ENCODE results near the gene PPP1R37. TPM values are rescaled to one million over a fixed set of nuclear protein-coding genes. Genes with fewer than 3 reads are reported as not detected.

The PPP1R37 gene, protein sequence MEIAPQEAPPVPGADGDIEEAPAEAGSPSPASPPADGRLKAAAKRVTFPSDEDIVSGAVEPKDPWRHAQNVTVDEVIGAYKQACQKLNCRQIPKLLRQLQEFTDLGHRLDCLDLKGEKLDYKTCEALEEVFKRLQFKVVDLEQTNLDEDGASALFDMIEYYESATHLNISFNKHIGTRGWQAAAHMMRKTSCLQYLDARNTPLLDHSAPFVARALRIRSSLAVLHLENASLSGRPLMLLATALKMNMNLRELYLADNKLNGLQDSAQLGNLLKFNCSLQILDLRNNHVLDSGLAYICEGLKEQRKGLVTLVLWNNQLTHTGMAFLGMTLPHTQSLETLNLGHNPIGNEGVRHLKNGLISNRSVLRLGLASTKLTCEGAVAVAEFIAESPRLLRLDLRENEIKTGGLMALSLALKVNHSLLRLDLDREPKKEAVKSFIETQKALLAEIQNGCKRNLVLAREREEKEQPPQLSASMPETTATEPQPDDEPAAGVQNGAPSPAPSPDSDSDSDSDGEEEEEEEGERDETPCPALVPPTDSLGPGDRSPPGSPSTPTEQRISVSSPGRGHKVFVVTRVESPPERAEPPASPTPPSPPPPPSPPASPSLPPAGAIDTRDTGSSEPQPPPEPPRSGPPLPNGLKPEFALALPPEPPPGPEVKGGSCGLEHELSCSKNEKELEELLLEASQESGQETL
- 34.6 and 38.4 TPM in 2 replicates for total RNA-seq (2014; rRNA removed; shearing (Covaris generic))

GRCh38 chr19:45092747-45093678 lies at the start of gene PPP1R37:
TSS of gene PPP1R37 (plus strand) at chr19:45093179. CDS start at chr19:45093326, 147 bp downstream.
- Histone ChIP-seq H3K9me3 (replicated peaks) (no peaks in the 10 kb centered on the region), H3K27ac (peak within 1 kb of the TSS; percentile 95), H3K36me3 (peaks cover 39% of the 10 kb centered on the region), H3K4me3 (peak within 1 kb of the TSS; percentile 91), H3K4me1 (replicated peaks) (peaks cover 21% of the 10 kb centered on the region), H3K27me3 (replicated peaks) (no peaks in the 10 kb centered on the region)
- DNase-seq (ENCODE audit: low read depth in 1 of 2, low spot score in 2 of 2) = peak; percentile 96

GRCh38 chr19:45045671-45046353 lies 47.2 kb upstream of the PPP1R37 start:
- Histone ChIP-seq H3K27me3 (replicated peaks) (no peaks in the 10 kb centered on the region), H3K27ac (no peak overlapping the region), H3K4me3 (no peak overlapping the region), H3K9me3 (replicated peaks) (no peaks in the 10 kb centered on the region), H3K36me3 (peaks cover 68% of the 10 kb centered on the region), H3K4me1 (replicated peaks) (no peaks in the 10 kb centered on the region)
- no peak for DNase-seq (ENCODE audit: low read depth in 1 of 2, low spot score in 2 of 2)

- Histone ChIP-seq H3K4me3 (no peak overlapping the region), H3K36me3 (peaks cover 64% of the 10 kb centered on the region), H3K9me3 (replicated peaks) (no peaks in the 10 kb centered on the region)
Observed at GRCh38 chr19:45046355-45046754, 46.6 kb upstream of the PPP1R37 start.

DNA sequence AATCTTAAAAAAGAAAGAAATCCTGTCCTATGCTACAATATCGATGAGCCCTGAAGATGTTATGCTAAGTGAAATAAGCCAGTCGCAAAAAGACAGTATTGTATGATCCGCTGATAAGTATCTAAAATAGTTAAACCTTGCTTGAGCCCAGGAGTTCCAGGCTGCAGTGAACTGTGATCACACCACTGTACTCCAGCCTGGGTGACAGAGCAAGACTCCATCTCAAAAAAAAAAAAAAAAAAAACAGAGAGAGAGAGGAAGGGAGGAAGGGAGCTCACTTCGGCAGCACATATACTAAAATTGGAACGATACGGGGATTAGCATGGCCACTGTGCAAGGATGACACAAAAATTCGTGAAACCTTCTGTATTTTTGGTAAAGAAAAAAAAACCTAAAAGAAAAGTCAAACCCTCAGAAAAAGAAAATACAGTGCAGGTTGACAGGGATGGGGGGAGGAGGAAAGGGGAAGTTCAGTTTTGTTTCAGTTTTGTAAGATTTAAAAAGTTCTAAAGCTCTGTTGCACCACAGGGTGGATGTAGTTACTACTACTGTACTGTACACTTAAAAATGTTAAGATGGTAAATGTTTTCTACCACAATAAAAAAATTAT lies 45.7 kb upstream of the PPP1R37 start:
- Histone ChIP-seq H3K36me3 (peaks cover 61% of the 10 kb centered on the region), H3K27ac (no peak overlapping the region), H3K9me3 (replicated peaks) (no peaks in the 10 kb centered on the region), H3K4me3 (no peak overlapping the region), H3K27me3 (replicated peaks) (no peaks in the 10 kb centered on the region), H3K4me1 (replicated peaks) (no peaks in the 10 kb centered on the region)
- no peak for DNase-seq (ENCODE audit: low read depth in 1 of 2, low spot score in 2 of 2)

More at GRCh38 chr19:45046355-45046754, 46.6 kb upstream of the PPP1R37 start:
- Histone ChIP-seq H3K4me1 (replicated peaks) (no peaks in the 10 kb centered on the region), H3K27ac (no peak overlapping the region), H3K27me3 (replicated peaks) (no peaks in the 10 kb centered on the region)
- no peak for DNase-seq (ENCODE audit: low read depth in 1 of 2, low spot score in 2 of 2)

DNA sequence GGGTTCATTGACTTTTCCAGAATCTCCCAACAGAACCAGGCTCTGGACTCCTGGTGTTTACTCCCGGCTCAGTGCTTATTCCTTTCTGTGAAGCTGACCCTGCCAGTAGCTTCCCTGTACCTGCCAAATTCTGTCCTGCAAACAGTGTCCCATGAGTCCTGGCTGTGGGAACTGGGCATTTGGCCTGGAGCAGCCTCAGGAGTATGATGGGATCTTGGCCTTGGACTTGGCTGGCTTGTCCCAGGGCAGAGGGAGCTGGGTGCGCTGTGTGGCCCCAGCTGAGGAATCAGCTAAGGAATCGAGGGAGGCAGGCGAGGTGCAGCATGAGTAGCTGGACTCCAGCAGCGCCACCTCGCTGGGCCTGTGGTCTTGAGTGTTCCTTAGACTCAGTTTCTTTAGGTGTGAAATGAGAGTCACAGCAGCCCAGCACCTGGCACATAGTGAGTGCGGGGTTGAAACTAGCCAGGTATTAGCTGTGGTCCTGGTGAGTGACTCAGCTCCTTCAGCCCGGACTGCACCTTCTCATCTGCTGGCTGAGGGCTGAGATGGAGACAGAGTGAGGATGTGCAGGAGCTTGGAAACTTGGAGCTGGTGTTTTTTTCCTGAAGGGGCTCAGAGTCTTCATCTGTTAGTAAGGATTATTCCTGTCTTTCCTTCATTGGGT lies 43.8 kb upstream of the PPP1R37 start:
- Histone ChIP-seq H3K27ac (no peak overlapping the region), H3K9me3 (replicated peaks) (no peaks in the 10 kb centered on the region), H3K4me3 (no peak overlapping the region), H3K36me3 (peaks cover 65% of the 10 kb centered on the region), H3K27me3 (replicated peaks) (no peaks in the 10 kb centered on the region), H3K4me1 (replicated peaks) (no peaks in the 10 kb centered on the region)
- no peak for DNase-seq (ENCODE audit: low read depth in 1 of 2, low spot score in 2 of 2)

DNA sequence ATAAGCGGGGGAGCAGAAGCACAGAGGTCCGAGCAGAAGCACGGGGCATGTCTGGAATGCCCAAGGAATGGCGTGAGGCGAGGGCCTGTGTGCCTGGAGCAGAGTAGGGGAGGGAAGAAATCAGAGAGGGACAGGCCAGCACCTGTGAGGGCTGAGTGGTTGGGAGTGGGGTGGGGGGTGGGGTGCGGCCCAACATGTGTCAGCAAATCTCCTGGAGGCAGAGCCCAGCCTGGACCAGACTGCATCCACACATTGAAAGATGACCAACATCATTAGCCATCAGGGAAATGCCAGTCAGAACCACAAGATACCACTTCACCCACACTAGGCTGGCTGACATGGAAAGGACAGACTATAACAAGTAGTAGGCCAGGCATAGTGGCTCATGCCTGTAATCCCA lies 42.9 kb upstream of the PPP1R37 start:
- no peak overlapping the region for H3K4me3 ChIP-seq
- H3K9me3 ChIP-seq (replicated peaks) = no peaks in the 10 kb centered on the region
- peaks cover 65% of the 10 kb centered on the region for H3K36me3 ChIP-seq
- no peak overlapping the region for H3K27ac ChIP-seq
- no peaks in the 10 kb centered on the region for H3K27me3 ChIP-seq (replicated peaks)
- no peak for DNase-seq (ENCODE audit: low read depth in 1 of 2, low spot score in 2 of 2)
- no peaks in the 10 kb centered on the region for H3K4me1 ChIP-seq (replicated peaks)

- Histone ChIP-seq H3K27ac (no peak overlapping the region), H3K4me1 (replicated peaks) (no peaks in the 10 kb centered on the region), H3K36me3 (peaks cover 65% of the 10 kb centered on the region), H3K4me3 (no peak overlapping the region), H3K9me3 (replicated peaks) (no peaks in the 10 kb centered on the region), H3K27me3 (replicated peaks) (no peaks in the 10 kb centered on the region)
- DNase-seq (ENCODE audit: low read depth in 1 of 2, low spot score in 2 of 2) = no peak
Observed at GRCh38 chr19:45051929-45052579, 40.9 kb upstream of the PPP1R37 start.

- H3K27me3 ChIP-seq (replicated peaks) = no peaks in the 10 kb centered on the region
- no peak overlapping the region for H3K4me3 ChIP-seq
- DNase-seq (ENCODE audit: low read depth in 1 of 2, low spot score in 2 of 2) = no peak
- H3K9me3 ChIP-seq (replicated peaks) = no peaks in the 10 kb centered on the region
- no peak overlapping the region for H3K27ac ChIP-seq
- H3K36me3 ChIP-seq = peaks cover 99% of the 10 kb centered on the region
- H3K4me1 ChIP-seq (replicated peaks) = no peaks in the 10 kb centered on the region; the same call in 1 of the 2 replicates
Observed at GRCh38 chr19:45056831-45057230, 36.1 kb upstream of the PPP1R37 start.

GRCh38 chr19:45057444-45057843 lies 35.5 kb upstream of the PPP1R37 start:
- no peak overlapping the region for H3K4me3 ChIP-seq
- H3K4me1 ChIP-seq (replicated peaks) = no peaks in the 10 kb centered on the region; the same call in 1 of the 2 replicates
- peaks cover 100% of the 10 kb centered on the region for H3K36me3 ChIP-seq
- no peaks in the 10 kb centered on the region for H3K27me3 ChIP-seq (replicated peaks)
- no peak overlapping the region for H3K27ac ChIP-seq
- H3K9me3 ChIP-seq (replicated peaks) = no peaks in the 10 kb centered on the region
- no peak for DNase-seq (ENCODE audit: low read depth in 1 of 2, low spot score in 2 of 2)

- Histone ChIP-seq H3K27me3 (replicated peaks) (no peaks in the 10 kb centered on the region), H3K4me3 (no peak overlapping the region), H3K4me1 (replicated peaks) (no peaks in the 10 kb centered on the region; the same call in 1 of the 2 replicates), H3K9me3 (replicated peaks) (no peaks in the 10 kb centered on the region), H3K36me3 (peaks cover 95% of the 10 kb centered on the region), H3K27ac (no peak overlapping the region)
- DNase-seq (ENCODE audit: low read depth in 1 of 2, low spot score in 2 of 2) = no peak
Observed at GRCh38 chr19:45058622-45059159, 34.3 kb upstream of the PPP1R37 start.

DNA sequence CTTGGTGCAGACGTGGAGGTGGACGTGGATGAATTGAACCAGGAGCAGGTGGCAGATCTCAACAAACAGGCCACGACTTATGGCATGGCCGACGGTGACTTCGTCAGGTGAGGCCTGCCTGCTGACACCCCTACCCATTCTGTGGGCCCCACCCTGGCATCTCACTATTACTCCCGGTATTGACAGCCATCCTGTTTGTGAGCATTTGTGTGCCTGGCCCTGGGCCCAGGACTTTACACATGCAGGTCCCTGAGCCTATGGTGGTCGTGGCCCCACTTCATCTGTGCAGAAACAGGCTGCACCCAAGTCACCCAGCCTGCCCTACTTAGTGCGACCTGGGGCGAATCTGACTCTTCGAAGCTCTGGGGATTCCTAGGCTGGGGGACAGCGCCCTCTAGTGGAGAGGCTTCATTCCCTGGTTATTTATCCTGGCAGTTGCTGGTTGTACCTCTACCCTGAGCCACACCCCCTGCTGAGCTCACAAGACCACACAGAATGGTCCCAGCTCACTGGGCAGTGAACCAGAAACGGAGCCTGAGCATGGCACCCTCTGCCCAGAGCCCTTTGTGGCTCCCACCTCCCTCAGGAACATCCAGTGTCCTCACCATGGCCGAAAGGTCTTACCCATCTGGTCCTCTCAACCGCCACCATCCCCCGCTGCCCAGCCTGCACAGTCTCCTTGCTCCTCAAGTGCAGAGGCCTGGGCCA lies 33.6 kb upstream of the PPP1R37 start:
- DNase-seq (ENCODE audit: low read depth in 1 of 2, low spot score in 2 of 2) = peak; percentile 62 to 88
- H3K9me3 ChIP-seq (replicated peaks) = no peaks in the 10 kb centered on the region
- H3K27me3 ChIP-seq (replicated peaks) = no peaks in the 10 kb centered on the region
- H3K36me3 ChIP-seq = peaks cover 95% of the 10 kb centered on the region
- no peak overlapping the region for H3K27ac ChIP-seq
- H3K4me1 ChIP-seq (replicated peaks) = no peaks in the 10 kb centered on the region; the same call in 1 of the 2 replicates
- no peak overlapping the region for H3K4me3 ChIP-seq

Measured in SJSA1 (cell line).